Endothelial cell (in vitro differentiated cells): ENCODE measurements around the gene BMPR1B. TPM values are rescaled to one million over a fixed set of nuclear protein-coding genes. Genes with fewer than 3 reads are reported as not detected.

Experiments used
- DNase-seq: peaks from one replicate; pipeline ENCODE4 v3.0.0; 2021; ENCODE audit warnings: low spot score
- H3K27ac Mint-ChIP-seq: one replicate; pipeline ENCODE4 v1.8.0; 2021; ENCODE audit warnings: mixed read lengths, inconsistent platforms; ENCODE audit not compliant: unreplicated experiment
- H3K27me3 Mint-ChIP-seq: one replicate; pipeline ENCODE4 v1.8.0; 2021; ENCODE audit warnings: mild to moderate bottlenecking, moderate library complexity, mixed read lengths, inconsistent platforms; ENCODE audit not compliant: unreplicated experiment
- H3K36me3 Mint-ChIP-seq: one replicate; pipeline ENCODE4 v1.8.0; 2021; ENCODE audit warnings: mild to moderate bottlenecking, low read depth, mixed read lengths, inconsistent platforms; ENCODE audit not compliant: unreplicated experiment
- H3K4me1 Mint-ChIP-seq: one replicate; pipeline ENCODE4 v1.8.0; 2021; ENCODE audit warnings: mild to moderate bottlenecking, mixed read lengths, inconsistent platforms; ENCODE audit not compliant: unreplicated experiment
- H3K4me3 Mint-ChIP-seq: one replicate; pipeline ENCODE4 v1.8.0; 2021; ENCODE audit warnings: mild to moderate bottlenecking, mixed read lengths, inconsistent platforms; ENCODE audit not compliant: unreplicated experiment
- H3K9me3 Mint-ChIP-seq: one replicate; pipeline ENCODE4 v1.8.0; 2021; ENCODE audit warnings: mixed read lengths, inconsistent platforms; ENCODE audit not compliant: unreplicated experiment
- total RNA-seq: library from RNA; stranded (reverse); fragmentation: NEBNext Ultra II Directional; extraction: Animal tissue kit (Norgen Biotek cat#: 25700); gene quantifications from one replicate; pipeline ENCODE4 v1.2.1, GENCODE V29; 2021; ENCODE audit not compliant: unreplicated experiment
- TF ChIP-seq, protein P1 (sequence below): fragments of 200-600 bp; sonication (generic); IDR thresholded peaks from one replicate; pipeline ENCODE4 v1.5.0; 2021; ENCODE audit warnings: antibody characterized with exemption; ENCODE audit not compliant: unreplicated experiment

BMPR1B gene
- total RNA-seq, 1 donor from 2014 or later: 5.4 TPM

DNA sequence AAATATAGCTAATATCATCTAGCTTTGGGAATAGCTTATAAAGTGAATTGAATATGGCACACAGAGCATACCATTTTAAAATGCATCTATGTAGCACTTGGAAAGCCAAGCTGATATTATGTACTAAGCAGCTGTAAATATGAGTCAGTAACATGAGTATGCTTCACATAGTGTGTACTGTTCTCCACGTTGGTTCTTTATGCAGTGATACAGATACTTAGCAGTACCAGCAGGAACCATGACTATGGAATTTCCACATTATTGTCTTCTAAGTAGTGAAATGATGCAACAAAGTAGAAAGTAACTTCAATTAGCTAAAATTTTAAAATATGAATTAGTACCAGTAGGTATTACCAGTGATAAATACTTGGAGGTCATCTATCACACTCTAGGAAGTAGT is 320.1 kb downstream of the BMPR1B start:
- no peaks in the 10 kb centered on the region for H3K9me3 Mint-ChIP-seq
- no peak overlapping the region for H3K4me3 Mint-ChIP-seq
- H3K4me1 Mint-ChIP-seq: no peaks in the 10 kb centered on the region
- H3K36me3 Mint-ChIP-seq: no peaks in the 10 kb centered on the region
- no peaks in the 10 kb centered on the region for H3K27me3 Mint-ChIP-seq
- no peak overlapping the region for H3K27ac Mint-ChIP-seq
- DNase-seq: no peak
- TF ChIP-seq, protein P1, sequence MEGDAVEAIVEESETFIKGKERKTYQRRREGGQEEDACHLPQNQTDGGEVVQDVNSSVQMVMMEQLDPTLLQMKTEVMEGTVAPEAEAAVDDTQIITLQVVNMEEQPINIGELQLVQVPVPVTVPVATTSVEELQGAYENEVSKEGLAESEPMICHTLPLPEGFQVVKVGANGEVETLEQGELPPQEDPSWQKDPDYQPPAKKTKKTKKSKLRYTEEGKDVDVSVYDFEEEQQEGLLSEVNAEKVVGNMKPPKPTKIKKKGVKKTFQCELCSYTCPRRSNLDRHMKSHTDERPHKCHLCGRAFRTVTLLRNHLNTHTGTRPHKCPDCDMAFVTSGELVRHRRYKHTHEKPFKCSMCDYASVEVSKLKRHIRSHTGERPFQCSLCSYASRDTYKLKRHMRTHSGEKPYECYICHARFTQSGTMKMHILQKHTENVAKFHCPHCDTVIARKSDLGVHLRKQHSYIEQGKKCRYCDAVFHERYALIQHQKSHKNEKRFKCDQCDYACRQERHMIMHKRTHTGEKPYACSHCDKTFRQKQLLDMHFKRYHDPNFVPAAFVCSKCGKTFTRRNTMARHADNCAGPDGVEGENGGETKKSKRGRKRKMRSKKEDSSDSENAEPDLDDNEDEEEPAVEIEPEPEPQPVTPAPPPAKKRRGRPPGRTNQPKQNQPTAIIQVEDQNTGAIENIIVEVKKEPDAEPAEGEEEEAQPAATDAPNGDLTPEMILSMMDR: no peak

DNA sequence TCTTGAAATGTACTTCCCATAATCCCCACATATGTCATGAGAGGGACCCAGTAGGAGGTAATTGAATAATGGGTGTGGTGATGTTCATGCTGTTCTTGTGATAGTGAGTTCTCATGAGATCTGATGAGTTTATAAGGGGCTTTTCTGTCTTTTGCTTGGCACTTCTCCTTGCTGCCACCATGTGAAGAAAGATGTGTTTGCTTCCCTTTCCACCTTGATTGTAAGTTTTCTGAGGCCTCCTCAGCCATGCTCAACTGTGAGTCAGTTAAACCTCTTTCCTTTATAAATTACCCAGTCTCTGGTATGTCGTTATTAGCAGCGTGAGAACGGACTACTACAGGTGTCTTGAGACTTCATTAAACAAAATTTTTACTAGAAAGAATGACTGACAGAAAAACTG is 323.2 kb downstream of the BMPR1B start:
- no peaks in the 10 kb centered on the region for H3K27me3 Mint-ChIP-seq
- DNase-seq: no peak
- no peak overlapping the region for H3K4me3 Mint-ChIP-seq
- H3K9me3 Mint-ChIP-seq: no peaks in the 10 kb centered on the region
- H3K4me1 Mint-ChIP-seq: peaks cover 21% of the 10 kb centered on the region
- H3K27ac Mint-ChIP-seq: no peak overlapping the region
- no peaks in the 10 kb centered on the region for H3K36me3 Mint-ChIP-seq
- TF ChIP-seq, protein P1: no peak

DNA sequence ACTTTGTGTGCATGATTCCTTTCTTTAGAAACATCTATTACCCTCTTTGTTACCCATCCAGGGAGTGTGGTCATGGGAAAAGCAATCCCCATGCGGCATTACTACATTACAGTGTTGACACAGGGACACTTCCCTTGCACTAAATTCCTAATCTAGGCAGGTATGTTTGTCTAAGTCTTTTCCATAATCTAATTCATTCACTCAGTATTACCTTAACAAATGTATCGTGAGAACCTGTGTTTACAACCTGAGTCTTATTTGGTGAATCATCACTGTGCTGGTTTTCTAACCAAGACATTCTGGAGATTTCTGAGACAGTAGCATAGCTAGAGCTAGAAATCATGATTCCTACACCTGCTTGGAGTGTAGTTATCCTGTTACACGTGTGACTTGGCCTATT is 326.8 kb downstream of the BMPR1B start:
- Mint-ChIP-seq H3K4me3 (no peak overlapping the region), H3K9me3 (no peaks in the 10 kb centered on the region), H3K36me3 (no peaks in the 10 kb centered on the region), H3K27me3 (no peaks in the 10 kb centered on the region), H3K4me1 (peaks cover 30% of the 10 kb centered on the region), H3K27ac (no peak overlapping the region)
- DNase-seq: no peak
- TF ChIP-seq, protein P1: no peak

DNA sequence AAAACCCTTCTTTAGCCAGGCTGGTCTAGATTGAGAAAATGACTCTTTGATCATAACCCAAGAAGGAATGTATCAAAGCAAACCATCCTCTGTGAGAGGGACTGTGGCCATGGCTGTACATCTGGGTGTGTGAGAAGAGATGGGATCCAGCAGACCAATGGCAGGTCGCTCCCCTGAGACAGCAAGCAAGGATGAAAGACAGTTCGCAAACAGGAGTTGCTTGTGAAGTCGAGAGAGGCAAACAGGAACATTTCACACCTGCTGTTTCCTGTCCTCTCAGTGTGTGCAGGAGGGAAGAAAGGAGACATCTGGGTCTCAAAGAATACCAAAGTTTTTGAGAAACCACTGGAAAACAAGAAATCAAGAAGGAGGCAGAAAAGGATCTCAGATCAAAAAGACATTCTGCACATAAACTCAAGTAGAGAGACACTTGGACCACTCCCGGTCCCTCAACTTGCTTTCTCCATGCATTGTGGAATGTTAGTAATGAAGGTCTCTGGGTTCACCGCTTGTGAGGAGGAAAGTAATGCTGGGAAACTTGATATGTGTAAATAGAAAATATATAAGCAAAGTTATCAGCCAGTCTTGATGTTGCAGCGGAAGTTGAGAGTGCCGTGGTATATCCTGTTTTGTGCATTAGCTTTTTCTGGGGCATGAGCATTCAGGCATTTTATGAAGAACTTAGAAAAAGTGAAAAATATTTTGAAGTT is 327.5 kb downstream of the BMPR1B start:
- Mint-ChIP-seq H3K27ac (peak overlapping the region; percentile 26), H3K4me3 (no peak overlapping the region), H3K4me1 (peaks cover 30% of the 10 kb centered on the region), H3K36me3 (no peaks in the 10 kb centered on the region), H3K27me3 (no peaks in the 10 kb centered on the region), H3K9me3 (no peaks in the 10 kb centered on the region)
- TF ChIP-seq, protein P1: no peak
- DNase-seq: peak; percentile 4

DNA sequence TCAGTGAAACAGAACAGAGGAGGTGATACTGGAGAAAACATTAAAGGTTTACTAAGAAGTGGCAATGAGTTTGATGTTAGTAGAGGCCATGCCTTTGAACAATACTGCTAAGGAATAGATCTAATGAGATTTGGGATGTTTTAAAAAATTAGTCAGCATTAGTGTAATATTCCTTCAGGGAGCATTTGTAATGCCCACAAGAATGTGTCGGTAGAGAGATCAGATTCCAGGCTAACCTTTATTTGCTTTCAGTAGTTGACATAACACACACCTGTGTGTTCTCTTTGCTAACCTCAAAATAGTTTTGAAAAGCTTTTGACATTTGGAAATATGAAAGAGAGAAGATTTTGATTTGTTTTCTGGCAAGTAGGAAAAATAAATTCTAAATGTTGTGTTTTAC is 328.8 kb downstream of the BMPR1B start:
- Mint-ChIP-seq H3K4me1 (peaks cover 33% of the 10 kb centered on the region), H3K27me3 (no peaks in the 10 kb centered on the region), H3K9me3 (no peaks in the 10 kb centered on the region), H3K27ac (no peak overlapping the region), H3K4me3 (no peak overlapping the region), H3K36me3 (no peaks in the 10 kb centered on the region)
- TF ChIP-seq, protein P1: no peak
- no peak for DNase-seq
